HUES6 (cell line): ENCODE results near the gene PHYKPL.
"Not testable (repeated sequence)": the region's sequence is repeated elsewhere in the genome, so short reads cannot be mapped to it uniquely, and the experiment has no call there.

Experiments used
- H3K27ac ChIP-seq: 2 replicates; pipeline ENCODE4 v1.7.0; 2013; ENCODE audit warnings: low read depth, mild to moderate bottlenecking, low read length, inconsistent platforms
- H3K27me3 ChIP-seq: 2 replicates; pipeline ENCODE4 v1.6.1; 2013; ENCODE audit warnings: low read length; ENCODE audit not compliant: control insufficient read depth, insufficient read depth
- H3K36me3 ChIP-seq: 2 replicates; pipeline ENCODE4 v1.6.1; 2013; ENCODE audit warnings: low read length; ENCODE audit not compliant: control insufficient read depth, insufficient read depth
- H3K4me1 ChIP-seq: 2 replicates; pipeline ENCODE4 v1.6.1; 2013; ENCODE audit warnings: low read length; ENCODE audit not compliant: control insufficient read depth, insufficient read depth
- H3K4me3 ChIP-seq: 2 replicates; pipeline ENCODE4 v1.5.1; 2013; ENCODE audit warnings: low read depth, low read length
- H3K9ac ChIP-seq: one replicate; pipeline ENCODE4 v1.6.1; 2013; ENCODE audit warnings: mild to moderate bottlenecking, low read length
- H3K9me3 ChIP-seq: 2 replicates; pipeline ENCODE4 v1.6.1; 2013; ENCODE audit warnings: low read depth, low read length; ENCODE audit not compliant: control insufficient read depth, insufficient read depth

Gene PHYKPL

GRCh38 chr5:178239626-178240301 lies 7.2 kb upstream of the PHYKPL start:
- not testable (repeated sequence) for H3K4me1 ChIP-seq, H3K27me3 ChIP-seq, H3K4me3 ChIP-seq, H3K36me3 ChIP-seq, H3K9me3 ChIP-seq, H3K9ac ChIP-seq, H3K27ac ChIP-seq

GRCh38 chr5:178238711-178239592 lies 6.3 kb upstream of the PHYKPL start:
- Histone ChIP-seq H3K36me3 (no peaks in the 10 kb centered on the region), H3K9me3 (no peaks in the 10 kb centered on the region), H3K27me3 (no peaks in the 10 kb centered on the region), H3K4me3 (no peak overlapping the region), H3K27ac (no peak overlapping the region), H3K4me1 (peaks cover 11% of the 10 kb centered on the region; the same call in 1 of the 2 replicates), H3K9ac (no peak overlapping the region)

DNA sequence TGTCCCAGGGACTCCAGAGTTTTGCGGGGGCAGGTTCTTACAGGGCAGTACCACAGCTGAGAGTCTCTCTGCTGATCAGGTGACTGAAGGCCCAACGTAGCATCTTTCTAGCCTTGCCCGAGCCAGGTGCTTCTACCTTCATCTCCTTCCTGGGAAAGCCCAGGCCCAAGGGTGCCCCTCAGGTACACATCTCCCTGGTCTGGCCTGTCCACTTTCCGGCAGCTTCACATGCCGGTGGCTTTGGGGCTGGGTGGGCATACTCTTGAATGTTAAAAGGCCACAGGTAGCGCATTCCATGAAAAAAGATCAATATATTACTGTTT lies 5.7 kb upstream of the PHYKPL start:
- Histone ChIP-seq H3K36me3 (no peaks in the 10 kb centered on the region), H3K4me3 (no peak overlapping the region), H3K9ac (no peak overlapping the region), H3K9me3 (no peaks in the 10 kb centered on the region), H3K27ac (no peak overlapping the region), H3K27me3 (no peaks in the 10 kb centered on the region), H3K4me1 (peaks cover 11% of the 10 kb centered on the region; the same call in 1 of the 2 replicates)

DNA sequence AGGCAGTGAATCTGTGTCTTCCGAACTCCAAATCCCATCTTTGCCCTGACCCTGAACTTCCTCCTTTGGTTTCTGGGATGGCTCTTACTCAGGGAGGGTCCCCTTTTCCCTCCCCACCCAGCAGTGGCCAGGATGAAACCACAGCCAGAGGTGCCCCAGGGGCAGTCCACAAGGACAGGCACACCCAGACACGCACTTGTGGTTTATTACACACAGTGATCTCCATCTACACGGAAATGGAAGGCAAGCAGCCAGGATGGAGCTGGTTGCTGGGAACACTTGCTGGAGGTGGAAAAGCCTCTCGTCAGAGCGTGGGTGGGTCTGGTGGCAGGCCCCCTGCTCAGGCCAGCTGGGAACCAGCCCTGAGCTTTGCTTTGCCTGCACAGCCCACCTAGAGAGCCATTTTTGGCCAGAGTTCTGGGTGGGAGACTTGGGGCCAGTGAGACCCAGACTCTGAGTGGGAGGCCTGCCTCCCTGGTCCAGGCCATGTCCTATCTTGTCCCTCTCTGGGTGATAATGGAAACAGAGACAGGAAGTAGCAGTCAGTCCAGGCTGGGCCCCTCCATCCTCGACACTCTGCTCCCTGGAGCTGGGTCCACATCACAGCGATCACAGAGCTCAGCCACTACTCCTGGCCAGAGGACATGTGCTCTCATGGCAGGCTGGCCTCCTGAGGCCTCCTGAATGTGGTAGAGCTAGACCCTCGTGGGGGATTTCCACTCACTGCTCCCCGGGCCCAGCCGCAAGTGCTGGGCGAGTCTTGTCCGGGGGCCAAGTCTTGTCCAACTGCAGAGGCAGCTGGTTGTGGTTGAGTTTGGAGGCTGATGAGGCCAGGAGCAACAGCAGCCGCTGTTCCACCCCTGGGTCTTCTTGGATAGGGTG lies 5.1 kb upstream of the PHYKPL start:
- Histone ChIP-seq H3K4me3 (no peak overlapping the region), H3K27ac (no peak overlapping the region), H3K9ac (no peak overlapping the region)

DNA sequence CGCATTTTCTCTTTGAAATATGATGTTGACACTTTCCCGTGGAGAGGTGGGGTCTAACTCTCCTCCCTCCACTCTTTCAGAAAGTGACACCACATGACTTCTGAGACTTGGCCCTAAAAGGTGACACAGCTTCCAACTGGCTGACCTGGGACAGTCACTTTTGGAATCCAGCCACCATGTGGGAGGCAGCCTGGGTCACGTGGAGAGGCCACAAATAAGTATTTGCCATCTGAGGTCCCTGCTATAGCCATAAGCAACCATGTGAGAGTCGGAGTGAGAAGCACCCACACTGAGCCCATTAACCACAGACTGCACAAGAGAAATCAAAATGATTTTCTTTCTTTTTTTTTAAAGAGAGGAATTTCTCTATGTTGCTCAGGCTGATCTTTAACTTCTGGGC lies 4.1 kb upstream of the PHYKPL start:
- no peaks in the 10 kb centered on the region for H3K9me3 ChIP-seq
- H3K36me3 ChIP-seq: no peaks in the 10 kb centered on the region
- no peaks in the 10 kb centered on the region for H3K27me3 ChIP-seq
- H3K4me1 ChIP-seq: peaks cover 17% of the 10 kb centered on the region
- H3K9ac ChIP-seq: no peak overlapping the region
- H3K27ac ChIP-seq: no peak overlapping the region
- H3K4me3 ChIP-seq: no peak overlapping the region

More for the DNA sequence above, 5.1 kb upstream of the PHYKPL start:
- Histone ChIP-seq H3K27me3 (no peaks in the 10 kb centered on the region), H3K9me3 (no peaks in the 10 kb centered on the region), H3K36me3 (no peaks in the 10 kb centered on the region), H3K4me1 (peaks cover 14% of the 10 kb centered on the region; the same call in 1 of the 2 replicates)

GRCh38 chr5:178236126-178236525 lies 3.5 kb upstream of the PHYKPL start:
- no peak overlapping the region for H3K9ac ChIP-seq
- peaks cover 2% of the 10 kb centered on the region for H3K36me3 ChIP-seq
- no peaks in the 10 kb centered on the region for H3K9me3 ChIP-seq
- H3K4me3 ChIP-seq: no peak overlapping the region
- H3K27me3 ChIP-seq: no peaks in the 10 kb centered on the region
- H3K4me1 ChIP-seq: peaks cover 23% of the 10 kb centered on the region
- H3K27ac ChIP-seq: no peak overlapping the region

- H3K27ac ChIP-seq: no peak overlapping the region
- peaks cover 27% of the 10 kb centered on the region for H3K4me1 ChIP-seq
- no peak overlapping the region for H3K9ac ChIP-seq
- no peaks in the 10 kb centered on the region for H3K9me3 ChIP-seq
- peaks cover 7% of the 10 kb centered on the region for H3K36me3 ChIP-seq
- H3K4me3 ChIP-seq: no peak overlapping the region
- no peaks in the 10 kb centered on the region for H3K27me3 ChIP-seq
Measured at GRCh38 chr5:178235588-178235974, 3.0 kb upstream of the PHYKPL start.

DNA sequence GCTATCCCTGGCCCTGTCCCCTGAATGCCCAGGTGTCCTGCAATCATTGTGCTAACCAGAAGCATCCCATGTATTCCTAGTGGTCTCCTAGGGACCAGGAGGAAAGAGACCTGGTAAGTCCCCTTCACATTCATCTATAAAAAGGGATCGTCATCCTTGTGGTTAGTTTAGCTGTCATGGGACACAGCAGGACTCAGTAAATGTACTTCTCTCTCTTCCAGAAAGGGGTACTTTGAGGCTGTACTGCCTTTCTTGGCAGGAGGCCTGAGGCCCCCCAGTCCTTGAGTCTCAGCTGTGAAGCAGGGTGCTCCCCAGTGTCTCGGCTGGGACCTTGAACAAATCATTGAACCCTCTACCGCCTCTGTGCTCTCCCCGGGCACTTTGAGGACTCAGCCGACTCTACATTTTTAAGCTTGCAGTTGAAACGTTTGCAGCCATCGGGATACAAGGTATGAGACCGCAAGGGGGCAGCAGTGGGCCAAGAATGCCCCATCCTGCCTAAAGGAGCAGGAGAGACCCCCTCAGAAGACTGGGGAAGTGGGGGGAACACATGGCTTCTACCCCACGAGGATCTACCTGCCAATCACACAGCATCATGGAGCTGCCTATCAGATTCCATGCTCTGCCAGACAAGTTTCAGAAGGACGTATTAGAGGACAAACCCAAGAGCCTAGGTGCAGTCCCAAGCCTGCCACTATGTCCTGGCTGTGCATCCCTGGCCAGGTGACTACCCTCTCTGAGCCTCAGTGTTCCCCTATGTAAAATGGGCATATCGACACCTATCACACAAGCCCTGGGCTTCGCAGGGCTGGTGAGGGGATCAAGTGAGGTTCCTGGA lies 2.4 kb upstream of the PHYKPL start:
- Histone ChIP-seq H3K9ac (no peak overlapping the region), H3K4me1 (peaks cover 27% of the 10 kb centered on the region), H3K4me3 (no peak overlapping the region), H3K36me3 (peaks cover 13% of the 10 kb centered on the region), H3K9me3 (no peaks in the 10 kb centered on the region), H3K27ac (no peak overlapping the region), H3K27me3 (no peaks in the 10 kb centered on the region)

DNA sequence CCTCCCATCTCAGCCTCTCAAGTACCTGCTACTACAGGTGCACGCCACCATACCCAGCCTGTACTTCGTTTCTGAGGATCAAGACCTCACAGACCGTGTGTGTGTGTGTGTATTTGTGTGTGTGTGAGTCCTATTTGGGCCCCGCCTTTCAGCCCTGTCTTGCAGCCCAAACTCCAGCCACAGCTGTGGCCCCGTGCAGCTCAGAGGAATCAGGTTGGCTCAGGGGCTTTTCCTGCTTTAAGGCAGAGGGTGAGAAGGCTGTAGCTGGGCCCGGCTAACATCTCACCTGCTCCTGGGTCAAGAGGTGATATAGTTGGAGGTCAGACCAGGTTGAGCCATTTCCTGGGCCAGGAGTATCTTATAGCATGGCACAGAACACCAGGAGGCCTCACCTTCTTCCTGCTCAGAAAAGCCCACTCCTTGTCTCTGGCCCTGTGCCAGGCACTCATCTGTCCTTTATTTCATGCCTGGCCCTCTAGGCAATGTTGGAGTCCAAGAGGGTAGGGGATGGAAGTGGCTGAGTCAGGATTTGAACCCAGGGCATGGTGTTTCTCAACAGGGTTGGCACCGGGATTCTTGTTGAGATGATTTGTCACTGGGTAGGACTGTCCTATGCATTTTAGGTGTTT lies 1.6 kb upstream of the PHYKPL start:
- H3K4me3 ChIP-seq: no peak overlapping the region
- H3K27me3 ChIP-seq: no peaks in the 10 kb centered on the region
- peaks cover 27% of the 10 kb centered on the region for H3K4me1 ChIP-seq
- H3K9ac ChIP-seq: no peak overlapping the region
- H3K9me3 ChIP-seq: no peaks in the 10 kb centered on the region
- peaks cover 21% of the 10 kb centered on the region for H3K36me3 ChIP-seq
- no peak overlapping the region for H3K27ac ChIP-seq

GRCh38 chr5:178232920-178233429 lies 373 bp upstream of the PHYKPL start:
- peak overlapping the region; percentile 87 for H3K9ac ChIP-seq

More at GRCh38 chr5:178232920-178233429, 373 bp upstream of the PHYKPL start:
- peaks cover 31% of the 10 kb centered on the region for H3K36me3 ChIP-seq
- H3K4me1 ChIP-seq: peaks cover 21% of the 10 kb centered on the region
- H3K9me3 ChIP-seq: no peaks in the 10 kb centered on the region
- no peaks in the 10 kb centered on the region for H3K27me3 ChIP-seq
- H3K4me3 ChIP-seq: peak overlapping the region; percentile 74
- H3K27ac ChIP-seq: no peak overlapping the region; the same call in 1 of the 2 replicates
